ENCODE results near the gene PARP6. TPM values are rescaled to one million over a fixed set of nuclear protein-coding genes. Genes with fewer than 3 reads are reported as not detected.

The PARP6 gene
- total RNA-seq, 1 experiment from 2014 or later: 110 TPM

DNA sequence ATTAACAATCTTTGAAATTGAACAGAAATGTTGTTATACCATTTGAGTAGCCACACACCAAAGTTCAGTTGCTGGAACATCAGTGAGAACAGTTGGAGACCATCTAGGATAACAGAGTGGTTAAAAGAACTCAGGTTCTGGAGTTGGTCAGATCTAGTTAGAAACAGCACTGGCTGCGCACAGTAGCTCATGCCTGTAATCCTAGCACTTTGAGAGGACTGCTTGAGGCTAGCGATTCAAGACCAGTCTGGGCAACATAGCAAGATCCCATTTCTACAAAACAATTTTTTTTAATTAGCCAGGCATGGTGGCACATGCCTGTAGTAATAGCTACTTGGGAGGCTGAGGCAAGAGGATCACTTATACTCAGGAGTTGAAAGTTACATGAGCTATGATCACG is 33.8 kb downstream of the PARP6 start:
- H3K27me3 Mint-ChIP-seq (ENCODE audit: unreplicated experiment): no peaks in the 10 kb centered on the region
- peaks cover 34% of the 10 kb centered on the region for H3K4me1 Mint-ChIP-seq (ENCODE audit: low read depth, unreplicated experiment)
- BruUV-seq (replicated peaks): no TSS peak
- DNase-seq: no peak
- H3K4me3 Mint-ChIP-seq (ENCODE audit: low read depth, unreplicated experiment): no peak overlapping the region
- TF ChIP-seq, protein P1, sequence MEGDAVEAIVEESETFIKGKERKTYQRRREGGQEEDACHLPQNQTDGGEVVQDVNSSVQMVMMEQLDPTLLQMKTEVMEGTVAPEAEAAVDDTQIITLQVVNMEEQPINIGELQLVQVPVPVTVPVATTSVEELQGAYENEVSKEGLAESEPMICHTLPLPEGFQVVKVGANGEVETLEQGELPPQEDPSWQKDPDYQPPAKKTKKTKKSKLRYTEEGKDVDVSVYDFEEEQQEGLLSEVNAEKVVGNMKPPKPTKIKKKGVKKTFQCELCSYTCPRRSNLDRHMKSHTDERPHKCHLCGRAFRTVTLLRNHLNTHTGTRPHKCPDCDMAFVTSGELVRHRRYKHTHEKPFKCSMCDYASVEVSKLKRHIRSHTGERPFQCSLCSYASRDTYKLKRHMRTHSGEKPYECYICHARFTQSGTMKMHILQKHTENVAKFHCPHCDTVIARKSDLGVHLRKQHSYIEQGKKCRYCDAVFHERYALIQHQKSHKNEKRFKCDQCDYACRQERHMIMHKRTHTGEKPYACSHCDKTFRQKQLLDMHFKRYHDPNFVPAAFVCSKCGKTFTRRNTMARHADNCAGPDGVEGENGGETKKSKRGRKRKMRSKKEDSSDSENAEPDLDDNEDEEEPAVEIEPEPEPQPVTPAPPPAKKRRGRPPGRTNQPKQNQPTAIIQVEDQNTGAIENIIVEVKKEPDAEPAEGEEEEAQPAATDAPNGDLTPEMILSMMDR (IDR thresholded peaks at IDR 0.05; ENCODE audit: unreplicated experiment): no peak
- CTCF ChIA-PET: interaction anchor here (1.7 kb wide), 1 partner anchor 12 kb away, joined by 8 read pairs; no protein-coding TSS in a partner anchor
- H3K9me3 Mint-ChIP-seq (ENCODE audit: low read depth, unreplicated experiment): no peaks in the 10 kb centered on the region
- H3K27ac Mint-ChIP-seq (ENCODE audit: unreplicated experiment): peak overlapping the region; percentile 97
- intact Hi-C loops (cut with micrococcal nuclease; ENCODE audit: unreplicated experiment): no loop called here
- peaks cover 43% of the 10 kb centered on the region for H3K36me3 Mint-ChIP-seq (ENCODE audit: insufficient read depth, unreplicated experiment)

DNA sequence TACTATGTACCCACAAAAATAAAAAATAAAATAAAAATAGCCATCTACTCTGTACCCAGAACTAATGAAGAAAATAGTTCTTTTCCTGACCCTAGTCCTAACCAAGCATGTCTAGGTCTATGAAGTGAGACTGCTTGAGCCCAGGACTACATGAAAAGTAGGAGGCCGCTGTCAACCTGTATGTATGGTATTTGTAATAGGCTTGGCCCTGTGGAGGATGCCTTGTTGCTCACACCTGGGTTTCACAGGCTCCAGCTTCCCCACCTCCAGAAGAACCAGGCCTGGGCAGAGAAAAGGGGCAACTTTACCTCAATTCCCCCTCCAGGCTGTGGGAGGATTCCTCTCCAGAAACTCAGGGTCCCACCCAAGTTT is 34.5 kb downstream of the PARP6 start:
- CTCF ChIA-PET: interaction anchor here (1.6 kb wide), 1 partner anchor 11 kb away, joined by 10 read pairs; no protein-coding TSS in a partner anchor
- Mint-ChIP-seq H3K27ac (ENCODE audit: unreplicated experiment) (peak overlapping the region; percentile 97), H3K27me3 (ENCODE audit: unreplicated experiment) (no peaks in the 10 kb centered on the region), H3K36me3 (ENCODE audit: insufficient read depth, unreplicated experiment) (peaks cover 43% of the 10 kb centered on the region), H3K9me3 (ENCODE audit: low read depth, unreplicated experiment) (no peaks in the 10 kb centered on the region), H3K4me3 (ENCODE audit: low read depth, unreplicated experiment) (peak overlapping the region; percentile 65), H3K4me1 (ENCODE audit: low read depth, unreplicated experiment) (peaks cover 36% of the 10 kb centered on the region)
- no peak for DNase-seq
- no TSS peak for BruUV-seq (replicated peaks)
- TF ChIP-seq, protein P1 (IDR thresholded peaks at IDR 0.05; ENCODE audit: unreplicated experiment): no peak
- intact Hi-C loops (cut with micrococcal nuclease; ENCODE audit: unreplicated experiment): no loop called here

DNA sequence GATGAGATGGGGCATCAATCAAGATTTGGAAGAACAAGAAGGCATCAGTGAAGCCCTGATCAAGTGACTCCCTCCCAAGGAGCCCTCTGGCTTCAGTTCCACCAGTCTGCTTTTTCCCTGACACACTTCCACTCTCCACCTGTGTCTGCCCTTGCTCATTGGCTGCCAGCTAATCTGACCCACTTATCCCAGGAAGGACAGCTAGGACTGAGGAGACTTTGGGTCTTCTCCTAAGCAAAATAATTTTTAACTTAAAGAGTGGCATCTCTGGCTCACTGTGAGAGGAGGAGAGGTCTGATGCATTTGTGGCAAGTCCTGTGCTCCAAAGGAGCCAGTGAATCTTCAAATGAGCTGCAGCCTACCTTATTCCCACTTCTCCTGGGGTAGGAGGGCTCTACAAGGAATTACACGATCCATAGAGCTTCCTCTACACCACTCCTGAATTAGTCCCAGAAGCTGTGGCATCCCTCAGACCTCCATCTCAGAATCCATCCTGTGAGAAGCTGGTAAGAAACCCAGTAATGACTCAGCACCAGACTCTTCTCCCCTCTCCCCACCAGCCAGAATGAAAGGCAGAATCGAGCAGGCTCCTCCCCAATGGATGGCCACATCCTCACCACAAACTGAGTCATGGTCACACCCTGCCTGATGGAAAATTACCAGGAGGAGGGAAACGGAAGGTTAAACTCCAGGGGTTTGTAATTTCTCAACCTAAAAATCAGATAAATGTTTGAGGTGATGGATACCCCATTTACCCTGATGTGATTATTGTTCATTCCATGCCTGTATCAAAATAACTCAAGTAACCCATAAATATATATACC is 35.1 kb downstream of the PARP6 start:
- TSS peak; percentile 94 for BruUV-seq (replicated peaks)
- H3K4me3 Mint-ChIP-seq (ENCODE audit: low read depth, unreplicated experiment): peak overlapping the region; percentile 65
- peaks cover 45% of the 10 kb centered on the region for H3K36me3 Mint-ChIP-seq (ENCODE audit: insufficient read depth, unreplicated experiment)
- intact Hi-C loops (cut with micrococcal nuclease; ENCODE audit: unreplicated experiment): no loop called here
- TF ChIP-seq, protein P1 (IDR thresholded peaks at IDR 0.05; ENCODE audit: unreplicated experiment): no peak
- CTCF ChIA-PET: interaction anchor here (1.6 kb wide), 1 partner anchor 11 kb away, joined by 10 read pairs; no protein-coding TSS in a partner anchor
- H3K27ac Mint-ChIP-seq (ENCODE audit: unreplicated experiment): peak overlapping the region; percentile 97
- peak; percentile 91 for DNase-seq
- H3K27me3 Mint-ChIP-seq (ENCODE audit: unreplicated experiment): no peaks in the 10 kb centered on the region
- H3K9me3 Mint-ChIP-seq (ENCODE audit: low read depth, unreplicated experiment): no peaks in the 10 kb centered on the region
- H3K4me1 Mint-ChIP-seq (ENCODE audit: low read depth, unreplicated experiment): peaks cover 42% of the 10 kb centered on the region

DNA sequence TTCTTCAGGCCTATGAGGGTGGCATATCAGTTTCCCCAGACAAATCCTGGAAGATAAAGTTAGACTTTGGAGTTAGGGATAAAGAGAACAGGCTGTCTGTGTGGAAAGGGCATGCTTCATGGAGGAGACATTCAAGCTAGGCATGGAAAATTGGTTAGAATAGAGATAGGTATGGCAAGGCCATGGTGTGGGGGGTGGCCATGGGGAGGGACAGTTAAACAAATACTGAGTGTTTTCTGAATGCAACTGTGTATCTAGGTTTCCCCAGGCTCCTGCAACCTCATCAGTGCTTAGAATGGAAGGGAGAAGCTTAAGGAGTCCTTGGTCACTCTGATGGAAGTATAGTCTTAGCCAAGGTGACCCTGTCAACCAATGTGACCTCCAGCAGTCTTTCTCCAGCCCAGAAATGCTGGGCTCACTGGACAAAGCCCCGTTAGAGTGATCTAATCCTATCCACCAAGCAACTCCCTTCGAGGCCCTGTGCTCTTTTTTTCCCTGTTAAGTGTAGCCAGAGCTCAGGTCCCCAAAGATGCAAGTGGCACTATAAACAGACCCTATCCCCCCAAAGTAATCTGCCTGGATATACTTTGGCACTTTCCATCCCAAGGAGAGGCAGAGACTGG is 35.9 kb downstream of the PARP6 start:
- TF ChIP-seq, protein P1 (IDR thresholded peaks at IDR 0.05; ENCODE audit: unreplicated experiment): no peak
- CTCF ChIA-PET: interaction anchor here (1.6 kb wide), 1 partner anchor 10 kb away, joined by 10 read pairs; no protein-coding TSS in a partner anchor
- peak overlapping the region; percentile 97 for H3K27ac Mint-ChIP-seq (ENCODE audit: unreplicated experiment)
- peak overlapping the region; percentile 65 for H3K4me3 Mint-ChIP-seq (ENCODE audit: low read depth, unreplicated experiment)
- H3K4me1 Mint-ChIP-seq (ENCODE audit: low read depth, unreplicated experiment): peaks cover 46% of the 10 kb centered on the region
- no peaks in the 10 kb centered on the region for H3K9me3 Mint-ChIP-seq (ENCODE audit: low read depth, unreplicated experiment)
- DNase-seq: no peak
- intact Hi-C loops (cut with micrococcal nuclease; ENCODE audit: unreplicated experiment): no loop called here
- BruUV-seq (replicated peaks): no TSS peak
- H3K27me3 Mint-ChIP-seq (ENCODE audit: unreplicated experiment): no peaks in the 10 kb centered on the region
- H3K36me3 Mint-ChIP-seq (ENCODE audit: insufficient read depth, unreplicated experiment): peaks cover 46% of the 10 kb centered on the region
